ENCODE data around the gene AHCYL2. TPM values are rescaled to one million over a fixed set of nuclear protein-coding genes. Genes with fewer than 3 reads are reported as not detected.
"Not testable (repeated sequence)": the region's sequence is repeated elsewhere in the genome, so short reads cannot be mapped to it uniquely, and the experiment has no call there.

The AHCYL2 gene
- total and polyA plus RNA-seq, 9 donors, result 8.7 to 25.8 (median 17.2) TPM

- TF ChIP-seq POLR2A (IDR thresholded peaks at IDR 0.05) (no peak), CTCF (IDR thresholded peaks at IDR 0.05) (no peak), EP300 (IDR thresholded peaks at IDR 0.05) (no peak)
- no peaks in the 10 kb centered on the region for H3K36me3 ChIP-seq
Measured at GRCh38 chr7:129471402-129471827, 246.6 kb downstream of the AHCYL2 start.

GRCh38 chr7:129475931-129476330 is 251.1 kb downstream of the AHCYL2 start:
- not testable (repeated sequence) for H3K36me3 ChIP-seq; H3K4me1 ChIP-seq (ENCODE audit: insufficient read depth); H3K27ac ChIP-seq; H3K9me3 ChIP-seq; H3K27me3 ChIP-seq; H3K4me3 ChIP-seq; DNase-seq
- intact Hi-C loops (cut with DNase I), result loop anchor here in 3 of 4 donors (10.0 kb wide), 2 partner anchors 111 to 261 kb away; no protein-coding TSS in a partner anchor
- 96 to 98% (median 97%) methylated on average over 14 to 27 of the region's 27 CpGs for WGBS, 3 donors

More at GRCh38 chr7:129471402-129471827, 246.6 kb downstream of the AHCYL2 start:
- Histone ChIP-seq H3K4me3 (no peak overlapping the region), H3K4me1 (ENCODE audit: insufficient read depth) (no peaks in the 10 kb centered on the region), H3K27ac (no peak overlapping the region), H3K27me3 (no peaks in the 10 kb centered on the region), H3K9me3 (no peaks in the 10 kb centered on the region)
- intact Hi-C loops (cut with DNase I), result loop anchor here (5.0 to 10.0 kb wide), 4 partner anchors 104 to 257 kb away; no protein-coding TSS in a partner anchor
- no peak for DNase-seq

GRCh38 chr7:129476398-129476797 is 251.6 kb downstream of the AHCYL2 start:
- not testable (repeated sequence) for H3K4me3 ChIP-seq; H3K9me3 ChIP-seq; H3K27me3 ChIP-seq; H3K27ac ChIP-seq; H3K4me1 ChIP-seq (ENCODE audit: insufficient read depth); H3K36me3 ChIP-seq; DNase-seq
- intact Hi-C loops (cut with DNase I), result loop anchor here in 3 of 4 donors (10.0 kb wide), 2 partner anchors 112 to 262 kb away; no protein-coding TSS in a partner anchor
- WGBS, 3 donors, result 97 to 98% (median 98%) methylated on average over 23 to 25 of the region's 27 CpGs

Small RNA genes within 50 kb of the gene (small RNA-seq; reads per million reads assigned to genes)
- gene AC009244.1 (not detected), gene SNRPGP3 (not detected)

Other genes starting within 250 kb of the AHCYL2 start
- gene TNPO3, start 169.9 kb upstream of the AHCYL2 start, total RNA-seq, result 10 to 100 TPM; 22.9 to 35.4 (median 30.9) TPM
- gene TNPO3, start 169.9 kb upstream of the AHCYL2 start, polyA plus RNA-seq, result 10 to 100 TPM; 18.6 to 40.1 TPM
- 1 to 10 TPM; 1.7 to 6.5 (median 5.7) TPM for gene TSPAN33, start 80.3 kb upstream of the AHCYL2 start, total RNA-seq
- 1 to 10 TPM; 8.9 to 9.3 TPM for gene TSPAN33, start 80.3 kb upstream of the AHCYL2 start, polyA plus RNA-seq
- 10 to 100 TPM; 19.6 to 47.8 (median 36.9) TPM for gene SMO, start 36.4 kb upstream of the AHCYL2 start, total RNA-seq
- gene SMO, start 36.4 kb upstream of the AHCYL2 start, polyA plus RNA-seq, result 10 to 100 TPM; 14.3 to 28.4 TPM
- 1 to 10 TPM in 3 of 7 donors, under 1 TPM in 4; 0.12 to 1.6 (median 0.92) TPM for gene STRIP2, start 209.4 kb downstream of the AHCYL2 start, total RNA-seq
- 1 to 10 TPM in 1 of 2 donors, under 1 TPM in 1; 0.92 to 1.0 TPM for gene STRIP2, start 209.4 kb downstream of the AHCYL2 start, polyA plus RNA-seq

Data from ovary (tissue), 9 donors.